SH-SY5Y (cell line): Measurements from ENCODE around the gene SEMA3F.

Experiments
- GATA2 ChIP-seq: IDR thresholded peaks from 2 replicates; pipeline ENCODE4 v1.6.1; 2011; ENCODE audit warnings: mild to moderate bottlenecking, low read depth, low read length
- GATA3 ChIP-seq: IDR thresholded peaks from 2 replicates; pipeline ENCODE4 v1.6.1; 2011; ENCODE audit warnings: low read depth, mild to moderate bottlenecking, low read length, moderate library complexity

DNA sequence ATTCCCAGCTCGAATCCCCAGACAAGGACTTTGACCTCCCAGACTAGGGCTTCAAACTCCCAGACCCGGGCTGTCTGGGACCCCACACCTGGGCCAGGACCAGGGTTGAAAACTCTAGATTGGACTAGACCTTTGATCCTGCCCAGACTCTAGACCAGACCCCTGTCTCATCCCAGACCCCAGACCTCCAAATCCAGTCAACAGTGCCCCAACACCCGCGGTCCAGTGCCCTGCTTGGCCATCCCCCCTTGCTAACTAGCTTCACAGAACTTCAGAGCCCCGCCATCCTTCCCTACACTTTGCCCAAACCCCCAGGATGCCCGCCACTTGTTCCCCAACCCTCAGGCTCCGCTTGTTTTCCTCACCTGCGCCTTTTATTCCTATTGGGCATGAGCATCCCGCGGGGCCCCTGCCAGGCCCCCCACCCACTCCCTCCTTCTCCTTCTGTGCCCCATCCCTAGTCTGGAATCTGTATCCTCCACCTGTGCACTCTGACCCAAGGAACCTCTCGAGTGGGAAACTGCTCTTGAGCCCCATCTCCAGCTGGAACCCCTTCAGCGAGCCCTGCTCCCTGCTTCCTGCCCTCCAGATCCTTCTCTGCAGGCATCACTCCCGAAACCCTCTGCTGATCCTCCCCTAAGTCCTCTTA is 81.5 kb downstream of the SEMA3F start:
- TF ChIP-seq GATA2 (no peak), GATA3 (no peak)
